ENCODE results near the gene FAM89A.

- TF ChIP-seq CTCF (IDR thresholded peaks at IDR 0.05) (no peak), POLR2A (IDR thresholded peaks at IDR 0.05) (no peak)
Observed at GRCh38 chr1:231027136-231027925, 12.7 kb downstream of the FAM89A start.

Data from breast epithelium (tissue), 3 donors.